Fibroblast of villous mesenchyme (primary cell): ENCODE data around the gene TKT. TPM values are rescaled to one million over a fixed set of nuclear protein-coding genes. Genes with fewer than 3 reads are reported as not detected.
A peak's percentile ranks its signal among the peaks of the same experiment; 100 is the strongest.

Experiments used
- DNase-seq: peaks from one replicate; pipeline ENCODE4 v3.0.0-alpha.2; 2010; ENCODE audit warnings: low read depth
- H3K4me3 ChIP-seq: 2 replicates; pipeline ENCODE4 v1.5.1; 2011; ENCODE audit warnings: low read depth, mild to moderate bottlenecking, low read length
- total RNA-seq: library from RNA; depleted of rRNA; stranded (reverse); fragments of >200 nt; gene quantifications from 2 replicates; pipeline ENCODE4 v1.2.3, GENCODE V29; 2012
- TF ChIP-seq, protein P1 (sequence below): IDR thresholded peaks from 2 replicates; pipeline ENCODE4 v1.5.1; 2012; ENCODE audit warnings: low read depth, mild to moderate bottlenecking, low read length; ENCODE audit not compliant: insufficient read depth

Gene TKT
- total RNA-seq, 1 donor: 591 TPM

DNA sequence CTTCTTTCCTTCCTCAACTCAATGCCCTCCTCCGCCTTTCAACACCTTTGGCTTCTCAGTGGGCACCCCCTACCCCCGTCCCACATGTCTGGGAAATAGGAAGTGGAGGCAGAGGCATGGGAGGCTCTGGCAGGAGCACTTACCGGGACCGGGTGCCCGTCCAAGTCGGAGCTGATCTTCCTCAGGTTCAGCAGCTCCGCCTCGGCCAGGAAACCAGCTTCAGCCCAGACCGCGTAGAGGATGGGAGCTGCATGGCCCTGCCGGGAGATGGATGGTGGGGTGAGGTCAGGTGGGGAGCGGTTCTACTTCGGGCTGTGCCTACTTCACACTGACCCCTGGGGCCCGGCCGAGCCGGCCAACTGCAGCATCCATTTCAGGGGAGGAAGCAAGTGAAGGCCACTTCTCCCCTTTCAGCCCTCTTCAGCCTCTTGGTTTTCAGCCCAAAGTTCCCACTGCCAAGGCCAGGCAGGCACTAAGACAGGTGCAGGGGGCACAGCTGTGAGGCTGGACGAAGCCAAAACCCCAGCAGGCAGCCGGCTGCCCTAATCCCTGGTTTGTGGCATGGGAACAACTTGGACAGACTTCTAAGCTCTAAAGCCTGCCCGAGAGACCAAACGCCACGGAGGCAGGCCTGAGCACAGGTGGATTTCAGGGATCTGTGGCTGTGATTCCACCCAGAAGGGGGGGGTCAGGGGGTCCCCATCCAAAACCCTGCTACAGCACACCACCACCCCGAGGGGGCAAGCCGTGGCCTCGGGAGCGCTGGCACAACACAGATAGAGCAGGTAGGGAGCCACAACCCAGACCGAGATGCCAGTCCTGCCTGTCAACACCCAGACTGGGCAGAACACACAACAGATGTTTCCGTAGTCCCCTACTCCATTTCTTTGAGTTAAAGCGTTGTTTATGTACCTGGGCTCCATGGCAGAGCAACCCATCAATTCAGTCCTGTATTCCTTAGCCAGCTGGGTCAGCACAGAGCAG is 14.5 kb downstream of the TKT start:
- H3K4me3 ChIP-seq: no peak overlapping the region
- TF ChIP-seq, protein P1, sequence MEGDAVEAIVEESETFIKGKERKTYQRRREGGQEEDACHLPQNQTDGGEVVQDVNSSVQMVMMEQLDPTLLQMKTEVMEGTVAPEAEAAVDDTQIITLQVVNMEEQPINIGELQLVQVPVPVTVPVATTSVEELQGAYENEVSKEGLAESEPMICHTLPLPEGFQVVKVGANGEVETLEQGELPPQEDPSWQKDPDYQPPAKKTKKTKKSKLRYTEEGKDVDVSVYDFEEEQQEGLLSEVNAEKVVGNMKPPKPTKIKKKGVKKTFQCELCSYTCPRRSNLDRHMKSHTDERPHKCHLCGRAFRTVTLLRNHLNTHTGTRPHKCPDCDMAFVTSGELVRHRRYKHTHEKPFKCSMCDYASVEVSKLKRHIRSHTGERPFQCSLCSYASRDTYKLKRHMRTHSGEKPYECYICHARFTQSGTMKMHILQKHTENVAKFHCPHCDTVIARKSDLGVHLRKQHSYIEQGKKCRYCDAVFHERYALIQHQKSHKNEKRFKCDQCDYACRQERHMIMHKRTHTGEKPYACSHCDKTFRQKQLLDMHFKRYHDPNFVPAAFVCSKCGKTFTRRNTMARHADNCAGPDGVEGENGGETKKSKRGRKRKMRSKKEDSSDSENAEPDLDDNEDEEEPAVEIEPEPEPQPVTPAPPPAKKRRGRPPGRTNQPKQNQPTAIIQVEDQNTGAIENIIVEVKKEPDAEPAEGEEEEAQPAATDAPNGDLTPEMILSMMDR: no peak
- DNase-seq: no peak

DNA sequence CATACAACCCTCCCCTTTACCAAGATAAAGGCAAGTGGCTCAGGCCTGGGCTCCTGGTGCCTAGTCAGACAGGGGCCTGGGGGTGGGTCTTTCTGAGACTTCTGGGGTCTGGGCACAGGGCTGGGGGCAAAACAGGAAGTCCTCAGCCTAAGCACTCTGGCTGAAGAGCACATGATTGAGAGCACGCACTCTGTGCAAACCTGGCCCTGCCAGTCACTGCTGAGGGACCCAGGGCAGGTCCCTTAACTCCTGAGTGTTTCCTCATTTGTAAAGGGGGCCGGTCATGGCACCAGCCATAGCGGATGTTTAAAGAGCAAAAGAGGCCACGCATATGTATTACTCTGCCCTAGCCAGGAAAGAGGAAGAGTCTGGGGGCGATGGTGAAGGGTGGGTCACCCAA is 16.0 kb downstream of the TKT start:
- TF ChIP-seq, protein P1: no peak
- DNase-seq: no peak
- no peak overlapping the region for H3K4me3 ChIP-seq

- H3K4me3 ChIP-seq: no peak overlapping the region
- DNase-seq: no peak
- TF ChIP-seq, protein P1: no peak
These were observed 16.9 kb downstream of the TKT start for GRCh38 chr3:53238886-53239285.

- DNase-seq: peak; percentile 88
- no peak overlapping the region for H3K4me3 ChIP-seq
- TF ChIP-seq, protein P1: no peak
These were observed 17.6 kb downstream of the TKT start for GRCh38 chr3:53238051-53238850.

DNA sequence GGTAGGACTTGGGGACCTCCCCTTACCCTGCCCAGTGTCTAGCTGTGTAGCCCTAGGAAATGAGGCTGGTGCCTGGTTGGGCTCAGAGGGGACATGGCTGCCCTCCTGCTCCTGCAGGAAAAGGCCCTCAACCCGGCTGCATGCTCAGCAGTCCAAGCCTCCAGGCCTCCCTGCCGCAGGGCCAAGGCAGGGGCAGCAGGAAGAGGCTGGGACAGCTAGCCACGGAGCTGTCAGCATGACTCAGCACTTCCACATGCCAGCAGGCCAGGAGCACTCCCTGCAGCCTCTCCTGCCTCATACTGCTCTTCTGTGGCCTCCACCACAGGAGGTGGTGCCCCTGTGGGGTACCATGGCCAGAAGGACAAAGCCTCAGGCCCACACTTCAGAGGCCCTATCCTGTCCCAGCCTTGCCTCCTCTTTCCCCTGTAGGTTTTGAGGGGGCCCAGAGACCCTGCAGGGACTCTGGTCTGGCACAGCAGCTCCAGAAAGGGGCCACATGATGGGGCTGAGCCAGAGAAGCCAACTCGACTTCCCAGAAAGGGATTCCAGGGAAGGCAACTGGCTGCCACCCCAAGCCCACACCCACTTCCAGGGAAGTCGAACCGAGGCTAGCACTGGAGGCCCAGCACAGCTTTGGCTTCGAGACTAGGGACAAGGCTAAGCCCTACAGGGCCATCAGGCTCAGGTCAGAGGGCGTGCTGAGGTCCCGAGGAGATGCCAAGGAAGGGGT is 19.5 kb downstream of the TKT start:
- peak; percentile 93 for DNase-seq
- TF ChIP-seq, protein P1: no peak
- H3K4me3 ChIP-seq: no peak overlapping the region

DNA sequence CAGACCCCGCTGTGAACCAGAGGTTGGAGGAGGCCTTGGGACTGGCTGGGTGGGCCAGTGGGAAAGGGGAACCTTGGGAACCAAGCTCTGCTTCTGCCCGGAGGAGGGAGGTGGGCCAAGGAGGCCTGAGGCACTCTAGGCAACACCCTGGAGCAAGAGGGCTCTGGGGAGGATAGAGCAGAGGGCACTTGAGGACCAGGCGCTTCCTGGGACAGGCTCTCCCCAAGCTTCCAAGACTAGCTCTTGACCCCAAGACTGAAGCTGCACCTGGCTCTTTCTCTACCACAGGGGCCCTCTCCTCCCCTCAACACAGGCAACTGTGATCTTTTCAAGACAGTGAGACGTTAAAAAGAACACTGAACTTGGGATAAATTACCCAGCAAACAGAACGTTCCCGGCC is 20.3 kb downstream of the TKT start:
- DNase-seq: no peak
- TF ChIP-seq, protein P1: no peak
- H3K4me3 ChIP-seq: no peak overlapping the region
